ENCODE results near the gene CRIM1. TPM values are rescaled to one million over a fixed set of nuclear protein-coding genes. Genes with fewer than 3 reads are reported as not detected.
A peak's percentile ranks its signal among the peaks of the same experiment; 100 is the strongest.

CRIM1 gene
- total RNA-seq, 1 donor from 2014 or later: 273 TPM

DNA sequence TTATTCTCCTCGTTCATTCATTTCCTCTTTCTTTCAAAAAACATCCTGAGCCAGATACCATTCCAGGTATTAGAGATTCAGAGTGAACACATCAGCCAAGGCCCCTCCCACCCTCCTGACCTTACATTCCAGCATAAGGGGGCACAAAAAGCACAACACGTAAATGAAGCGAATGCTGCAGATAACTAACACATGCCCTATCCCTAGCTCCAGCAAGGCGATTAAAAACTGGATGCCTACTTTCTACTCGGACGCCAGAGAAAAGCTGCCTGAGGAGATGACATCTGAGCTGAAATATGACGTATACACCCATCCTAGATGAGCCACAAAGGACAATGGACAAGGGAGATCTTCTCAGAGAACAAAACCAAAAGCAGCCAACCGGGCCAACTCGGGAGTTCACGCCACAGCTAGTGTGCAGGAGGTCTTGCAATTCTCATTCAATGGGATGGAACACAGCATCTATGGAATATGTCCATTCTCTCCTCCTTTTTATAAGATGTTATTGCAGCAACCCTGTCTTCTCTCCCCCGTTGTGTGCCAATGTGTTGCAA lies 208.9 kb downstream of the CRIM1 start:
- Histone ChIP-seq H3K4me3 (no peak overlapping the region), H3K27ac (no peak overlapping the region), H3K9me3 (no peaks in the 10 kb centered on the region), H3K27me3 (no peaks in the 10 kb centered on the region), H3K36me3 (peaks cover 3 to 6% of the 10 kb centered on the region in 2 donors), H3K4me1 (peaks cover 0 to 21% of the 10 kb centered on the region in 2 donors)
- DNase-seq (ENCODE audit: low spot score in 2 of 2): no peak
- TF ChIP-seq, protein P1, sequence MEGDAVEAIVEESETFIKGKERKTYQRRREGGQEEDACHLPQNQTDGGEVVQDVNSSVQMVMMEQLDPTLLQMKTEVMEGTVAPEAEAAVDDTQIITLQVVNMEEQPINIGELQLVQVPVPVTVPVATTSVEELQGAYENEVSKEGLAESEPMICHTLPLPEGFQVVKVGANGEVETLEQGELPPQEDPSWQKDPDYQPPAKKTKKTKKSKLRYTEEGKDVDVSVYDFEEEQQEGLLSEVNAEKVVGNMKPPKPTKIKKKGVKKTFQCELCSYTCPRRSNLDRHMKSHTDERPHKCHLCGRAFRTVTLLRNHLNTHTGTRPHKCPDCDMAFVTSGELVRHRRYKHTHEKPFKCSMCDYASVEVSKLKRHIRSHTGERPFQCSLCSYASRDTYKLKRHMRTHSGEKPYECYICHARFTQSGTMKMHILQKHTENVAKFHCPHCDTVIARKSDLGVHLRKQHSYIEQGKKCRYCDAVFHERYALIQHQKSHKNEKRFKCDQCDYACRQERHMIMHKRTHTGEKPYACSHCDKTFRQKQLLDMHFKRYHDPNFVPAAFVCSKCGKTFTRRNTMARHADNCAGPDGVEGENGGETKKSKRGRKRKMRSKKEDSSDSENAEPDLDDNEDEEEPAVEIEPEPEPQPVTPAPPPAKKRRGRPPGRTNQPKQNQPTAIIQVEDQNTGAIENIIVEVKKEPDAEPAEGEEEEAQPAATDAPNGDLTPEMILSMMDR (IDR thresholded peaks at IDR 0.05): no peak
- intact Hi-C loops (cut with DNase I): loop anchor here (5.0 kb wide), 1 partner anchor 33 kb away; the partner anchor contains the start of gene FEZ2

DNA sequence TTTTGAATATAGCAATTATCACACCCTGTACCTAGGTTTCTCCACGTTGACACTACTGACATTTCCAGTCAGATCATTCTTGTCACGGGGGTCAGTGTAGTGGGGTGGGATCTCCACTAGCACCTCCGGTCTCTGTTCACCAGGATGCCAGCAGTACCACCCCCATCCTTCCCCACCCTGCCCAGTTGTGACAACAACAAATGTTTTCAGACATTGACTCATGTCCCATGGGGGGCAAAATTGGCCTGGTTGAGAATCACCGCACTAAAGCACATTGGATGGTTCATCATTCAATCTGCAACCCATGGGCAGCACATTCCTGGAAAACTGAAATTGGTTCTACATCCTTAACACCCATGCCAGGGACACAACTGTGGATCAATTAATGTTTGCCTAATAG lies 210.1 kb downstream of the CRIM1 start:
- no peak for DNase-seq (ENCODE audit: low spot score in 2 of 2)
- Histone ChIP-seq H3K27me3 (no peaks in the 10 kb centered on the region), H3K9me3 (no peaks in the 10 kb centered on the region), H3K27ac (no peak overlapping the region), H3K4me3 (no peak overlapping the region), H3K4me1 (peaks cover 0 to 20% of the 10 kb centered on the region in 2 donors), H3K36me3 (peaks cover 3 to 6% of the 10 kb centered on the region in 2 donors)
- TF ChIP-seq, protein P1 (IDR thresholded peaks at IDR 0.05): no peak
- intact Hi-C loops (cut with DNase I): no loop called here

GRCh38 chr2:36566887-36567286 lies 211.3 kb downstream of the CRIM1 start:
- DNase-seq (ENCODE audit: low spot score in 2 of 2): no peak
- no peak overlapping the region for H3K4me3 ChIP-seq
- H3K9me3 ChIP-seq: no peaks in the 10 kb centered on the region
- no peaks in the 10 kb centered on the region for H3K27me3 ChIP-seq
- TF ChIP-seq, protein P1 (IDR thresholded peaks at IDR 0.05): no peak
- H3K27ac ChIP-seq: no peak overlapping the region
- peaks cover 0 to 12% of the 10 kb centered on the region in 2 donors for H3K4me1 ChIP-seq
- H3K36me3 ChIP-seq: peaks cover 5 to 6% of the 10 kb centered on the region in 2 donors
- intact Hi-C loops (cut with DNase I): no loop called here

- TF ChIP-seq, protein P1 (IDR thresholded peaks at IDR 0.05): no peak
- no peak overlapping the region for H3K4me3 ChIP-seq
- peaks cover 5 to 6% of the 10 kb centered on the region in 2 donors for H3K36me3 ChIP-seq
- DNase-seq (ENCODE audit: low spot score in 2 of 2): no peak
- H3K9me3 ChIP-seq: no peaks in the 10 kb centered on the region
- intact Hi-C loops (cut with DNase I): no loop called here
- peaks cover 0 to 4% of the 10 kb centered on the region in 2 donors for H3K4me1 ChIP-seq
- H3K27ac ChIP-seq: no peak overlapping the region
- H3K27me3 ChIP-seq: no peaks in the 10 kb centered on the region
These were observed 212.3 kb downstream of the CRIM1 start for GRCh38 chr2:36567711-36568408.

- intact Hi-C loops (cut with DNase I): no loop called here
- no peak for DNase-seq (ENCODE audit: low spot score in 2 of 2)
- Histone ChIP-seq H3K27me3 (no peaks in the 10 kb centered on the region), H3K27ac (peak overlapping the region in 1 of 2 donors; percentile 24), H3K9me3 (no peaks in the 10 kb centered on the region), H3K36me3 (peaks cover 5 to 6% of the 10 kb centered on the region in 2 donors), H3K4me3 (no peak overlapping the region), H3K4me1 (no peaks in the 10 kb centered on the region)
- TF ChIP-seq, protein P1 (IDR thresholded peaks at IDR 0.05): no peak
These were observed 213.1 kb downstream of the CRIM1 start for GRCh38 chr2:36568516-36569246.

All from ascending aorta (tissue), 2 donors.